IMR-90 (cell line): ENCODE results near the gene CDH1. TPM values are rescaled to one million over a fixed set of nuclear protein-coding genes. Genes with fewer than 3 reads are reported as not detected.

Experiments
- ATAC-seq: fragments of 200-7000 bp; cut with Tn5 transposase; 2 replicates; pipeline ENCODE4 v1.9.1; 2020; ENCODE audit warnings: low read depth, mild to moderate bottlenecking, moderate library complexity
- BruUV-seq: library from RNA; stranded (reverse); fragments of 400-500 nt; replicated peaks from 2 replicates; lab custom pipeline; 2021; lab: Mats Ljungman, UMichigan
- CTCF ChIA-PET: fragments of 300-600 bp; formaldehyde crosslinking; extraction: SDS; loops from one replicate; lab custom pipeline; 2021; ENCODE audit warnings: antibody characterized with exemption; lab: Yijun Ruan, JAX
- POLR2A ChIA-PET: fragments of 300-600 bp; sonication (Branson Sonifier 250); formaldehyde crosslinking; loops from one replicate; lab custom pipeline; 2022; ENCODE audit warnings: antibody characterized with exemption; ENCODE audit not compliant: unreplicated experiment; lab: Charles Lee
- DNase-seq: peaks from one replicate; pipeline ENCODE4 v3.0.0; 2013
- H2AFZ ChIP-seq: replicated peaks from 2 replicates; pipeline ENCODE3; 2013; ENCODE audit warnings: low read length, mild to moderate bottlenecking; ENCODE audit not compliant: poor library complexity
- H2AK5ac ChIP-seq: 2 replicates; pipeline ENCODE4 v1.6.1; 2013; ENCODE audit warnings: low read depth, low read length, inconsistent platforms
- H2AK9ac ChIP-seq: replicated peaks from 2 replicates; pipeline ENCODE3; 2013; ENCODE audit warnings: mild to moderate bottlenecking, low read depth, low read length, moderate library complexity; ENCODE audit not compliant: poor library complexity
- H2BK120ac ChIP-seq: 2 replicates; pipeline ENCODE4 v1.6.1; 2013; ENCODE audit warnings: low read depth, low read length, inconsistent platforms
- H2BK15ac ChIP-seq: 3 replicates; pipeline ENCODE4 v1.6.1; 2013; ENCODE audit warnings: low read depth, low read length, inconsistent platforms
- H2BK20ac ChIP-seq: 2 replicates; pipeline ENCODE4 v1.6.1; 2013; ENCODE audit warnings: low read depth, mild to moderate bottlenecking, inconsistent platforms, low read length, moderate library complexity
- H2BK5ac ChIP-seq: 2 replicates; pipeline ENCODE4 v1.6.1; 2013; ENCODE audit warnings: mild to moderate bottlenecking, low read depth, low read length, inconsistent platforms; ENCODE audit not compliant: poor library complexity, severe bottlenecking
- H3K14ac ChIP-seq: replicated peaks from 2 replicates; pipeline ENCODE4 v1.6.1; 2013; ENCODE audit warnings: low read depth, low read length, inconsistent platforms
- H3K18ac ChIP-seq: 2 replicates; pipeline ENCODE4 v1.6.1; 2013; ENCODE audit warnings: low read depth, low read length, control low read depth
- H3K23ac ChIP-seq: 2 replicates; pipeline ENCODE4 v1.6.1; 2013; ENCODE audit warnings: low read depth, low read length, inconsistent platforms
- H3K27ac ChIP-seq: 2 replicates; pipeline ENCODE4 v1.5.1; 2013; ENCODE audit warnings: mild to moderate bottlenecking, control low read depth, low read length; ENCODE audit not compliant: insufficient read depth
- H3K27me3 ChIP-seq: 2 replicates; pipeline ENCODE4 v1.6.1; 2013; ENCODE audit warnings: low read length; ENCODE audit not compliant: control insufficient read depth, insufficient read depth
- H3K36me3 ChIP-seq: 2 replicates; pipeline ENCODE4 v1.6.1; 2013; ENCODE audit warnings: low read length, mixed read lengths; ENCODE audit not compliant: control insufficient read depth, insufficient read depth
- H3K4ac ChIP-seq: 2 replicates; pipeline ENCODE4 v1.6.1; 2013; ENCODE audit warnings: low read depth, low read length, inconsistent platforms
- H3K4me1 ChIP-seq: 2 replicates; pipeline ENCODE4 v1.6.1; 2013; ENCODE audit warnings: low read length, mixed read lengths; ENCODE audit not compliant: control insufficient read depth, insufficient read depth
- H3K4me2 ChIP-seq: 2 replicates; pipeline ENCODE4 v1.6.1; 2013; ENCODE audit warnings: low read depth, mild to moderate bottlenecking, control low read depth, low read length, moderate library complexity
- H3K4me3 ChIP-seq: 2 replicates; pipeline ENCODE4 v1.5.1; 2013; ENCODE audit warnings: low read depth, mild to moderate bottlenecking, control low read depth, low read length, moderate library complexity; ENCODE audit not compliant: insufficient read depth
- H3K56ac ChIP-seq: 2 replicates; pipeline ENCODE4 v1.6.1; 2013; ENCODE audit warnings: low read length, inconsistent platforms; ENCODE audit not compliant: insufficient read depth; ENCODE audit errors: extremely low read depth
- H3K79me1 ChIP-seq, 2 experiments: 2 replicates each; pipeline ENCODE4 v1.6.1; 2013; ENCODE audit warnings: low read length in 2 of 2, inconsistent platforms in 1 of 2, low read depth in 1 of 2
- H3K9ac ChIP-seq: 2 replicates; pipeline ENCODE4 v1.6.1; 2013; ENCODE audit warnings: low read depth, low read length, control low read depth
- H3K9me1 ChIP-seq: 2 replicates; pipeline ENCODE4 v1.6.1; 2013; ENCODE audit warnings: low read length, inconsistent platforms; ENCODE audit not compliant: insufficient read depth
- H3K9me3 ChIP-seq: 2 replicates; pipeline ENCODE4 v1.6.1; 2013; ENCODE audit warnings: low read length; ENCODE audit not compliant: control insufficient read depth, insufficient read depth
- H4K20me1 ChIP-seq: 2 replicates; pipeline ENCODE4 v1.6.1; 2013; ENCODE audit warnings: low read length, inconsistent platforms; ENCODE audit not compliant: insufficient read depth
- H4K5ac ChIP-seq: 2 replicates; pipeline ENCODE4 v1.6.1; 2013; ENCODE audit warnings: mild to moderate bottlenecking, low read depth, low read length, control low read depth
- H4K8ac ChIP-seq, 2 experiments: 2 replicates each; pipeline ENCODE4 v1.6.1; 2013; ENCODE audit warnings: low read depth in 2 of 2, low read length in 2 of 2, control low read depth in 1 of 2, inconsistent platforms in 1 of 2
- H4K91ac ChIP-seq: 2 replicates; pipeline ENCODE4 v1.6.1; 2013; ENCODE audit warnings: low read depth, low read length, inconsistent platforms; ENCODE audit not compliant: insufficient read depth
- BHLHE40 ChIP-seq: fragments of 150-350 bp; IDR thresholded peaks from 2 replicates; pipeline ENCODE4 v1.6.1; 2016; ENCODE audit warnings: mild to moderate bottlenecking, low read depth, low read length
- CEBPB ChIP-seq: IDR thresholded peaks from 2 replicates; pipeline ENCODE4 v1.6.1; 2012; ENCODE audit warnings: low read depth, low read length, improper control_type of control experiment
- CHD1 ChIP-seq: IDR thresholded peaks from 2 replicates; pipeline ENCODE4 v1.6.1; 2012; ENCODE audit warnings: low read depth, low read length, improper control_type of control experiment
- FOS ChIP-seq: fragments of 150-350 bp; IDR thresholded peaks from 2 replicates; pipeline ENCODE4 v1.6.1; 2016; ENCODE audit warnings: low read depth, low read length
- MAFK ChIP-seq: IDR thresholded peaks from 2 replicates; pipeline ENCODE4 v1.6.1; 2012; ENCODE audit warnings: low read depth, low read length, improper control_type of control experiment
- MAZ ChIP-seq: IDR thresholded peaks from 2 replicates; pipeline ENCODE4 v1.6.1; 2012; ENCODE audit warnings: low read depth, mild to moderate bottlenecking, low read length, improper control_type of control experiment, moderate library complexity, borderline replicate concordance
- MXI1 ChIP-seq: IDR thresholded peaks from 2 replicates; pipeline ENCODE4 v1.6.1; 2012; ENCODE audit warnings: low read depth, mild to moderate bottlenecking, low read length, moderate library complexity, borderline replicate concordance
- NFE2L2 ChIP-seq: fragments of 150-350 bp; IDR thresholded peaks from 2 replicates; pipeline ENCODE4 v1.6.1; 2016; ENCODE audit warnings: low read depth, mild to moderate bottlenecking, low read length
- POLR2A ChIP-seq: IDR thresholded peaks from 2 replicates; pipeline ENCODE4 v1.6.1; 2012; ENCODE audit warnings: mild to moderate bottlenecking, low read depth, low read length
- RAD21 ChIP-seq: IDR thresholded peaks from 2 replicates; pipeline ENCODE4 v1.6.1; 2012; ENCODE audit warnings: low read length, improper control_type of control experiment
- RCOR1 ChIP-seq: IDR thresholded peaks from 2 replicates; pipeline ENCODE4 v1.6.1; 2012; ENCODE audit warnings: mild to moderate bottlenecking, low read length, improper control_type of control experiment; ENCODE audit not compliant: insufficient replicate concordance
- RFX5 ChIP-seq: IDR thresholded peaks from 2 replicates; pipeline ENCODE4 v1.8.0; 2012; ENCODE audit warnings: low read depth, mild to moderate bottlenecking, low read length, moderate library complexity
- WGBS, 2 experiments: methylation state at CpG; one replicate each; pipeline versions ENCODE4 v1.1.5 to v1.1.7; 2013; ENCODE audit warnings: missing lambda C conversion rate in 2 of 2; ENCODE audit not compliant: insufficient read length in 1 of 2; ENCODE audit errors: extremely low coverage in 2 of 2; 5-methylcytosine and 5-hydroxymethylcytosine counted together
- dilution Hi-C: fragments of 300-500 bp; cut with HindIII; formaldehyde crosslinking; loops from one replicate; pipeline ENCODE4 v1.14.3; 2018; ENCODE audit warnings: low sequenced_read_pairs; ENCODE audit not compliant: unreplicated experiment
- in situ Hi-C: fragments of 300-500 bp; cut with MboI; formaldehyde crosslinking; loops from 3 replicates; pipeline ENCODE4 v1.14.3; 2019; ENCODE audit warnings: low sequenced_read_pairs, inconsistent platforms, mixed read lengths
- intact Hi-C: fragments of 100-400 bp; cut with micrococcal nuclease; formaldehyde crosslinking; loops from 2 replicates; pipeline ENCODE4 v1.10.0; 2022
- polyA plus RNA-seq, 3 experiments: library from polyadenylated mRNA; depleted of rRNA; stranded (reverse); fragments of >200 nt; gene quantifications; 2 replicates each; pipeline ENCODE4 v1.2.3, GENCODE V29; 2012; ENCODE audit warnings: low replicate concordance in 1 of 3
- total RNA-seq: library from RNA; depleted of rRNA; stranded (reverse); fragments of >200 nt; gene quantifications from 2 replicates; pipeline ENCODE4 v1.2.3, GENCODE V29; 2012
- TF ChIP-seq, protein P1 (sequence below): fragments of 150-350 bp; IDR thresholded peaks from 2 replicates; pipeline ENCODE4 v1.6.1; 2017; ENCODE audit warnings: mild to moderate bottlenecking, antibody characterized with exemption, low read length, low read depth
- TF ChIP-seq, protein P2 (sequence below): conservative IDR thresholded peaks from 2 replicates; pipeline ENCODE4 v1.5.1; 2012; ENCODE audit warnings: mild to moderate bottlenecking, low read depth, low read length, improper control_type of control experiment

The CDH1 gene
- total and polyA plus RNA-seq, 2 of the 4 experiments (the other 2 are of a cell fraction): under 0.01 TPM; not detected in 1

DNA sequence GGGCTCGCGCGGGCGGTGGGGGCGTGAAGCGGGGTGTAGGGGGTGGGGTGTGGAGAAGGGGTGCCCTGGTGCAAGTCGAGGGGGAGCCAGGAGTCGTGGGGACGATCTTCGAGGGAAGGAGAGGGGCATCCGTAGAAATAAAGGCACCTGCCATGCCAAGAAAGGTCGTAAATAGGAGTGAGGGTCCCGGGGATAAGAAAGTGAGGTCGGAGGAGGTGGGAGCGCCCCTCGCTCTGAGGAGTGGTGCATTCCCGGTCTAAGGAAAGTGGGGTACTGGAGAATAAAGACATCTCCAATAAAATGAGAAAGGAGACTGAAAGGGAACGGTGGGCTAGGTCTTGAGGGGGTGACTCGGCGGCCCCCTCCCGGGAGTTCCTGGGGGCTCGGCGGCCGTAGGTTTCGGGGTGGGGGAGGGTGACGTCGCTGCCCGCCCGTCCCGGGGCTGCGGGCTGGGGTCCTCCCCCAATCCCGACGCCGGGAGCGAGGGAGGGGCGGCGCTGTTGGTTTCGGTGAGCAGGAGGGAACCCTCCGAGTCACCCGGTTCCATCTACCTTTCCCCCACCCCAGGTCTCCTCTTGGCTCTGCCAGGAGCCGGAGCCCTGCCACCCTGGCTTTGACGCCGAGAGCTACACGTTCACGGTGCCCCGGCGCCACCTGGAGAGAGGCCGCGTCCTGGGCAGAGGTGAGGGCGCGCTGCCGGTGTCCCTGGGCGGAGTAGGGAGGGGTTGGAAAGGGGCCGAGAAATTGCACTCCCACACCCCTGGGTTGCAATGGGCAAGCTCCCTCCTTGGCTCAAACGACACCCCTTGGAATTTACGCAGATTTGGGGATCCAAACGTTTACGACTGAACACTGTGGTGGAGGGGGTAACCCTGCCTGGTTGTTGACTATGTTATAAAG is 888 bp downstream of the CDH1 start (continued):
- no peak for TF ChIP-seq RFX5

DNA sequence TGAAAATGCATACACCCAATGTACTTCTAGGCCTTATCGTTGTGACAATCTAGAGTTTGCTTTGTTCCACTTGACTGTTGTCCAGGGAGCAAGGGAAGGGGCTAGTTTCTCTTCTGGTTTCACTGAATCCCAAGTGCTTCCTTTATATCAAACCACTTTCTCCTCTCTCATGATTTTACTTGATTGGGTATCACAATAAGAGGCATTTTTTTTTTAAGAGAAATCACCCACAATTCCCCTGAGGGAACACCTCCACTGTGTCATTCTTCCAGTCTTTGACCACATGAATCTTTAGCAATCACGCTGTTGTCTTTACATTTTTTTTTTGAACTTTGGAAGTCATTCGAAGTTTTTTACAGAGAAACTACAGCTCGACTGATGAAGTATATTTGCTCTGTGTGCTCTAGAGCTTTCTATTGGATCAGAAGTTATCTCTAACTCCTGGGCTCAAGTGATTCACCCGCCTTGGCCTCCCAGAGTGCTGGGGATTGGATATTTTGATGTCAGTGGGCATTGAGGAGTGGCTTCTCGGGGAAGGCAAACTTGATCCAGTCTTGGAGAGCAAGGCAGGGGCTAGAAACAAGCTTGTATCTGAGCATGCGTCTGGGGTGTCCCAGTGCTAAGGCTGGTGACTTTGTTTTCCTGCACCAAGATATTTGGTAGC is 3.0 kb downstream of the CDH1 start:
- BruUV-seq: no TSS peak
- Histone ChIP-seq H3K4me3 (no peak overlapping the region), H2BK120ac (no peak overlapping the region), H4K20me1 (no peaks in the 10 kb centered on the region), H3K4me1 (no peaks in the 10 kb centered on the region), H3K27me3 (peaks cover 41% of the 10 kb centered on the region), H3K9me1 (no peaks in the 10 kb centered on the region), H3K56ac (no peak overlapping the region), H2BK20ac (no peak overlapping the region), H3K9ac (no peak overlapping the region), H3K27ac (no peak overlapping the region), H4K5ac (no peak overlapping the region), H2AK5ac (no peak overlapping the region), H2BK5ac (no peak overlapping the region), H4K8ac (no peak overlapping the region), H3K23ac (no peak overlapping the region), H3K4me2 (no peak overlapping the region), H2BK15ac (no peak overlapping the region), H2AK9ac (no peak overlapping the region), H3K14ac (no peak overlapping the region), H3K36me3 (no peaks in the 10 kb centered on the region), H3K9me3 (peaks cover 4% of the 10 kb centered on the region; the same call in 1 of the 2 replicates), H3K4ac (no peak overlapping the region), H4K91ac (no peak overlapping the region), H3K79me1 (no peaks in the 10 kb centered on the region), H2AFZ (no peak overlapping the region), H3K18ac (no peak overlapping the region)
- ChIA-PET POLR2A (no interaction called here), CTCF (no interaction called here)
- WGBS, 2 experiments: 30% methylated on average over 2 of the region's 7 CpGs; no CpG with 5 or more reads in 1 of the 2 experiments
- intact Hi-C loops (no loop called here), dilution Hi-C loops (no loop called here), in situ Hi-C loops (no loop called here)
- DNase-seq (no peak), ATAC-seq (no peak)
- TF ChIP-seq RAD21 (no peak), BHLHE40 (no peak), MAZ (no peak), CEBPB (no peak), NFE2L2 (no peak), MXI1 (no peak), MAFK (no peak), RCOR1 (no peak), POLR2A (no peak), CHD1 (no peak), FOS (no peak)
- TF ChIP-seq, protein P1, sequence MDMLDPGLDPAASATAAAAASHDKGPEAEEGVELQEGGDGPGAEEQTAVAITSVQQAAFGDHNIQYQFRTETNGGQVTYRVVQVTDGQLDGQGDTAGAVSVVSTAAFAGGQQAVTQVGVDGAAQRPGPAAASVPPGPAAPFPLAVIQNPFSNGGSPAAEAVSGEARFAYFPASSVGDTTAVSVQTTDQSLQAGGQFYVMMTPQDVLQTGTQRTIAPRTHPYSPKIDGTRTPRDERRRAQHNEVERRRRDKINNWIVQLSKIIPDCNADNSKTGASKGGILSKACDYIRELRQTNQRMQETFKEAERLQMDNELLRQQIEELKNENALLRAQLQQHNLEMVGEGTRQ: no peak
- TF ChIP-seq, protein P2, sequence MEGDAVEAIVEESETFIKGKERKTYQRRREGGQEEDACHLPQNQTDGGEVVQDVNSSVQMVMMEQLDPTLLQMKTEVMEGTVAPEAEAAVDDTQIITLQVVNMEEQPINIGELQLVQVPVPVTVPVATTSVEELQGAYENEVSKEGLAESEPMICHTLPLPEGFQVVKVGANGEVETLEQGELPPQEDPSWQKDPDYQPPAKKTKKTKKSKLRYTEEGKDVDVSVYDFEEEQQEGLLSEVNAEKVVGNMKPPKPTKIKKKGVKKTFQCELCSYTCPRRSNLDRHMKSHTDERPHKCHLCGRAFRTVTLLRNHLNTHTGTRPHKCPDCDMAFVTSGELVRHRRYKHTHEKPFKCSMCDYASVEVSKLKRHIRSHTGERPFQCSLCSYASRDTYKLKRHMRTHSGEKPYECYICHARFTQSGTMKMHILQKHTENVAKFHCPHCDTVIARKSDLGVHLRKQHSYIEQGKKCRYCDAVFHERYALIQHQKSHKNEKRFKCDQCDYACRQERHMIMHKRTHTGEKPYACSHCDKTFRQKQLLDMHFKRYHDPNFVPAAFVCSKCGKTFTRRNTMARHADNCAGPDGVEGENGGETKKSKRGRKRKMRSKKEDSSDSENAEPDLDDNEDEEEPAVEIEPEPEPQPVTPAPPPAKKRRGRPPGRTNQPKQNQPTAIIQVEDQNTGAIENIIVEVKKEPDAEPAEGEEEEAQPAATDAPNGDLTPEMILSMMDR: no peak
